ENCODE results near the gene LILRB3.
"Not testable (repeated sequence)": the region's sequence is repeated elsewhere in the genome, so short reads cannot be mapped to it uniquely, and the experiment has no call there.

The LILRB3 gene

GRCh38 chr19:54218960-54219661, 3.7 kb downstream of the LILRB3 start:
- 97% methylated on average over 23 of the region's 27 CpGs for WGBS
- peaks cover 25% of the 10 kb centered on the region for H3K4me1 ChIP-seq (ENCODE audit: control insufficient read depth, insufficient read depth, low read depth, low read length)
- H3K9ac ChIP-seq (ENCODE audit: low read length) = no peak overlapping the region

GRCh38 chr19:54218259-54218658, 4.5 kb downstream of the LILRB3 start:
- Histone ChIP-seq H3K18ac (ENCODE audit: low read depth in 1 of 2, low read length in 2 of 2) (no peak overlapping the region), H3K9me3 (ENCODE audit: control insufficient read depth, low read length) (no peaks in the 10 kb centered on the region), H2BK120ac (ENCODE audit: low read depth, low read length) (no peak overlapping the region), H2BK15ac (ENCODE audit: low read depth, poor library complexity, severe bottlenecking) (no peak overlapping the region), H3K27me3 (ENCODE audit: control insufficient read depth in 1 of 2, insufficient read depth in 1 of 2, low read length in 2 of 2) (peaks cover 4 to 7% of the 10 kb centered on the region in 2 experiments), H3K27ac (ENCODE audit: low read length, poor library complexity, severe bottlenecking) (no peak overlapping the region), H2BK12ac (ENCODE audit: low read length in 2 of 2) (no peak overlapping the region), H4K8ac (ENCODE audit: low read length) (no peak overlapping the region), H2BK5ac (ENCODE audit: low read depth, low read length, poor library complexity, severe bottlenecking) (no peak overlapping the region), H4K91ac (ENCODE audit: low read length) (no peak overlapping the region), H3K14ac (ENCODE audit: low read length in 2 of 2) (no peak overlapping the region), H3K4me2 (ENCODE audit: low read length, poor library complexity, severe bottlenecking) (no peak overlapping the region), H2AK5ac (ENCODE audit: low read length, severe bottlenecking) (no peak overlapping the region), H3K4ac (ENCODE audit: low read depth in 1 of 2, low read length in 2 of 2) (no peak overlapping the region), H2AFZ (ENCODE audit: low read depth, low read length) (no peak overlapping the region), H3K23ac (ENCODE audit: low read length in 2 of 2) (no peak overlapping the region), H3K4me3 (ENCODE audit: insufficient read depth in 1 of 2, low read depth in 1 of 2, low read length in 2 of 2) (no peak overlapping the region), H3K9ac (ENCODE audit: low read length) (no peak overlapping the region), H3K36me3 (ENCODE audit: control insufficient read depth in 1 of 2, insufficient read depth in 2 of 2, low read depth in 1 of 2, low read length in 2 of 2) (peaks cover 14 to 17% of the 10 kb centered on the region in 2 experiments), H3K79me1 (replicated peaks; ENCODE audit: low read length, poor library complexity, severe bottlenecking) (peaks cover 16% of the 10 kb centered on the region), H3K4me1 (ENCODE audit: control insufficient read depth, insufficient read depth, low read depth, low read length) (peaks cover 25% of the 10 kb centered on the region)
- WGBS = 96% methylated on average over 7 of the region's 8 CpGs
- no peak for DNase-seq

More at GRCh38 chr19:54218960-54219661, 3.7 kb downstream of the LILRB3 start:
- Histone ChIP-seq H2AK5ac (ENCODE audit: low read length, severe bottlenecking) (no peak overlapping the region), H3K4me2 (ENCODE audit: low read length, poor library complexity, severe bottlenecking) (no peak overlapping the region), H2AFZ (ENCODE audit: low read depth, low read length) (no peak overlapping the region), H2BK120ac (ENCODE audit: low read depth, low read length) (no peak overlapping the region), H3K27me3 (ENCODE audit: control insufficient read depth in 1 of 2, insufficient read depth in 1 of 2, low read length in 2 of 2) (peaks cover 4 to 13% of the 10 kb centered on the region in 2 experiments), H2BK12ac (ENCODE audit: low read length in 2 of 2) (no peak overlapping the region), H2BK15ac (ENCODE audit: low read depth, poor library complexity, severe bottlenecking) (no peak overlapping the region), H3K23ac (ENCODE audit: low read length in 2 of 2) (no peak overlapping the region), H3K14ac (ENCODE audit: low read length in 2 of 2) (no peak overlapping the region), H2BK5ac (ENCODE audit: low read depth, low read length, poor library complexity, severe bottlenecking) (no peak overlapping the region), H4K8ac (ENCODE audit: low read length) (no peak overlapping the region), H3K18ac (ENCODE audit: low read depth in 1 of 2, low read length in 2 of 2) (no peak overlapping the region), H3K79me1 (replicated peaks; ENCODE audit: low read length, poor library complexity, severe bottlenecking) (peaks cover 13% of the 10 kb centered on the region), H3K27ac (ENCODE audit: low read length, poor library complexity, severe bottlenecking) (no peak overlapping the region), H3K9me3 (ENCODE audit: control insufficient read depth, low read length) (no peaks in the 10 kb centered on the region), H3K36me3 (ENCODE audit: control insufficient read depth in 1 of 2, insufficient read depth in 2 of 2, low read depth in 1 of 2, low read length in 2 of 2) (peaks cover 13 to 17% of the 10 kb centered on the region in 2 experiments), H4K91ac (ENCODE audit: low read length) (no peak overlapping the region), H3K4ac (ENCODE audit: low read depth in 1 of 2, low read length in 2 of 2) (no peak overlapping the region), H3K4me3 (ENCODE audit: insufficient read depth in 1 of 2, low read depth in 1 of 2, low read length in 2 of 2) (peak overlapping the region in 1 of 2 experiments; percentile 17)
- DNase-seq = no peak

GRCh38 chr19:54217517-54218247, 5.1 kb downstream of the LILRB3 start:
- not testable (repeated sequence) for H2BK12ac ChIP-seq (ENCODE audit: low read length in 2 of 2); H2BK5ac ChIP-seq (ENCODE audit: low read depth, low read length, poor library complexity, severe bottlenecking); H2AK5ac ChIP-seq (ENCODE audit: low read length, severe bottlenecking); H3K4me2 ChIP-seq (ENCODE audit: low read length, poor library complexity, severe bottlenecking); H3K27ac ChIP-seq (ENCODE audit: low read length, poor library complexity, severe bottlenecking); H2BK15ac ChIP-seq (ENCODE audit: low read depth, poor library complexity, severe bottlenecking); H3K4me3 ChIP-seq (ENCODE audit: insufficient read depth in 1 of 2, low read depth in 1 of 2, low read length in 2 of 2); H4K8ac ChIP-seq (ENCODE audit: low read length); H3K18ac ChIP-seq (ENCODE audit: low read depth in 1 of 2, low read length in 2 of 2); H3K4ac ChIP-seq (ENCODE audit: low read depth in 1 of 2, low read length in 2 of 2); H2AFZ ChIP-seq (ENCODE audit: low read depth, low read length); H4K91ac ChIP-seq (ENCODE audit: low read length); DNase-seq; H3K27me3 ChIP-seq (ENCODE audit: control insufficient read depth in 1 of 2, insufficient read depth in 1 of 2, low read length in 2 of 2); H2BK120ac ChIP-seq (ENCODE audit: low read depth, low read length); H3K9ac ChIP-seq (ENCODE audit: low read length); H3K14ac ChIP-seq (ENCODE audit: low read length in 2 of 2); H3K9me3 ChIP-seq (ENCODE audit: control insufficient read depth, low read length); H3K23ac ChIP-seq (ENCODE audit: low read length in 2 of 2)
- WGBS = 71% methylated on average over 14 of the region's 20 CpGs
- Histone ChIP-seq H3K36me3 (ENCODE audit: control insufficient read depth in 1 of 2, insufficient read depth in 2 of 2, low read depth in 1 of 2, low read length in 2 of 2) (peaks cover 16 to 17% of the 10 kb centered on the region in 2 experiments), H3K4me1 (ENCODE audit: control insufficient read depth, insufficient read depth, low read depth, low read length) (peaks cover 24% of the 10 kb centered on the region), H3K79me1 (replicated peaks; ENCODE audit: low read length, poor library complexity, severe bottlenecking) (peaks cover 17% of the 10 kb centered on the region)

GRCh38 chr19:54216869-54217268, 5.9 kb downstream of the LILRB3 start:
- Histone ChIP-seq H4K8ac (ENCODE audit: low read length) (no peak overlapping the region), H3K14ac (ENCODE audit: low read length in 2 of 2) (no peak overlapping the region), H2BK12ac (ENCODE audit: low read length in 2 of 2) (no peak overlapping the region), H3K18ac (ENCODE audit: low read depth in 1 of 2, low read length in 2 of 2) (no peak overlapping the region), H2AK5ac (ENCODE audit: low read length, severe bottlenecking) (no peak overlapping the region), H3K9me3 (ENCODE audit: control insufficient read depth, low read length) (no peaks in the 10 kb centered on the region), H4K91ac (ENCODE audit: low read length) (no peak overlapping the region), H2BK15ac (ENCODE audit: low read depth, poor library complexity, severe bottlenecking) (no peak overlapping the region), H3K4me2 (ENCODE audit: low read length, poor library complexity, severe bottlenecking) (no peak overlapping the region), H3K79me1 (replicated peaks; ENCODE audit: low read length, poor library complexity, severe bottlenecking) (peaks cover 19% of the 10 kb centered on the region), H3K4ac (ENCODE audit: low read depth in 1 of 2, low read length in 2 of 2) (no peak overlapping the region), H3K36me3 (ENCODE audit: control insufficient read depth in 1 of 2, insufficient read depth in 2 of 2, low read depth in 1 of 2, low read length in 2 of 2) (peaks cover 16 to 17% of the 10 kb centered on the region in 2 experiments), H3K4me1 (ENCODE audit: control insufficient read depth, insufficient read depth, low read depth, low read length) (peaks cover 25% of the 10 kb centered on the region), H2BK120ac (ENCODE audit: low read depth, low read length) (no peak overlapping the region), H3K27me3 (ENCODE audit: control insufficient read depth in 1 of 2, insufficient read depth in 1 of 2, low read length in 2 of 2) (peaks cover 0 to under 1% of the 10 kb centered on the region in 2 experiments), H3K23ac (ENCODE audit: low read length in 2 of 2) (no peak overlapping the region), H3K27ac (ENCODE audit: low read length, poor library complexity, severe bottlenecking) (no peak overlapping the region), H2AFZ (ENCODE audit: low read depth, low read length) (no peak overlapping the region), H3K4me3 (ENCODE audit: insufficient read depth in 1 of 2, low read depth in 1 of 2, low read length in 2 of 2) (no peak overlapping the region), H2BK5ac (ENCODE audit: low read depth, low read length, poor library complexity, severe bottlenecking) (no peak overlapping the region), H3K9ac (ENCODE audit: low read length) (no peak overlapping the region)
- no peak for DNase-seq
- 91% methylated on average over 8 of the region's 9 CpGs for WGBS

Measured in mesenchymal stem cell (in vitro differentiated cells and primary cell).